ENCODE measurements around the gene ALDH1B1.

DNA sequence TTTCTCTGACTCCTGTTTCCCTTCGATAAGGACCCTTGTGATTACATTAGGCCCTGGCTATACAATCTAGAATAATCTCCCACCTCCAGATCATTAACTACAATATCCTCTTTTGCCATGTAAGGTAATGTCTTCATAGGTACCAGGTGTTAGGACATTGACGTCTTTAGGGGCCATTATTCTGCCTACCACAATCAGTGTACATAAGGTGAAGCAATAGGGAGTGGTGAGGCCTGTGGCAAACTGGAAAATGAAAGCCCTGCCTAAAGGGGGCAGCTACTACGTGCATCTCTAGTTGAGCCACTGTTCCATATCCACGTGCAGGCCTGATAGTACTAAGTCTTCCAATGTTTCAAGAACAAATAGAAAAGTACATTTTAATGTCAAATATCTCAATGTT is 4.8 kb upstream of the ALDH1B1 start:
- TF ChIP-seq, protein P1, sequence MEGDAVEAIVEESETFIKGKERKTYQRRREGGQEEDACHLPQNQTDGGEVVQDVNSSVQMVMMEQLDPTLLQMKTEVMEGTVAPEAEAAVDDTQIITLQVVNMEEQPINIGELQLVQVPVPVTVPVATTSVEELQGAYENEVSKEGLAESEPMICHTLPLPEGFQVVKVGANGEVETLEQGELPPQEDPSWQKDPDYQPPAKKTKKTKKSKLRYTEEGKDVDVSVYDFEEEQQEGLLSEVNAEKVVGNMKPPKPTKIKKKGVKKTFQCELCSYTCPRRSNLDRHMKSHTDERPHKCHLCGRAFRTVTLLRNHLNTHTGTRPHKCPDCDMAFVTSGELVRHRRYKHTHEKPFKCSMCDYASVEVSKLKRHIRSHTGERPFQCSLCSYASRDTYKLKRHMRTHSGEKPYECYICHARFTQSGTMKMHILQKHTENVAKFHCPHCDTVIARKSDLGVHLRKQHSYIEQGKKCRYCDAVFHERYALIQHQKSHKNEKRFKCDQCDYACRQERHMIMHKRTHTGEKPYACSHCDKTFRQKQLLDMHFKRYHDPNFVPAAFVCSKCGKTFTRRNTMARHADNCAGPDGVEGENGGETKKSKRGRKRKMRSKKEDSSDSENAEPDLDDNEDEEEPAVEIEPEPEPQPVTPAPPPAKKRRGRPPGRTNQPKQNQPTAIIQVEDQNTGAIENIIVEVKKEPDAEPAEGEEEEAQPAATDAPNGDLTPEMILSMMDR (IDR thresholded peaks at IDR 0.05 in 2 of 3, conservative IDR thresholded peaks at IDR 0.05 in 1 of 3; ENCODE audit: control insufficient read depth in 2 of 3, extremely low read depth in 1 of 3, insufficient read depth in 1 of 3, low read depth in 3 of 3, low read length in 3 of 3) = no peak
- no peak for TF ChIP-seq HCFC1 (IDR thresholded peaks at IDR 0.05; ENCODE audit: low read length)
- no peak for TF ChIP-seq NR2F1 (conservative IDR thresholded peaks at IDR 0.05)
